IPS-18a (cell line): ENCODE results near the gene EBF4.
"Not testable (repeated sequence)": the region's sequence is repeated elsewhere in the genome, so short reads cannot be mapped to it uniquely, and the experiment has no call there.

Experiments
- H3K27ac ChIP-seq: one replicate; pipeline ENCODE4 v1.5.1; 2013; ENCODE audit warnings: low read length
- H3K27me3 ChIP-seq: one replicate; pipeline ENCODE4 v1.6.1; 2013; ENCODE audit warnings: mild to moderate bottlenecking, low read length; ENCODE audit not compliant: control insufficient read depth, insufficient read depth
- H3K36me3 ChIP-seq: one replicate; pipeline ENCODE4 v1.6.1; 2013; ENCODE audit warnings: low read depth, low read length; ENCODE audit not compliant: control insufficient read depth
- H3K4me1 ChIP-seq: one replicate; pipeline ENCODE4 v1.6.1; 2013; ENCODE audit warnings: low read depth, low read length; ENCODE audit not compliant: control insufficient read depth
- H3K4me3 ChIP-seq: one replicate; pipeline ENCODE4 v1.5.1; 2013; ENCODE audit warnings: low read length
- H3K9ac ChIP-seq: one replicate; pipeline ENCODE4 v1.6.1; 2013; ENCODE audit warnings: mild to moderate bottlenecking, low read length, moderate library complexity
- H3K9me3 ChIP-seq: one replicate; pipeline ENCODE4 v1.6.1; 2013; ENCODE audit warnings: low read depth, low read length; ENCODE audit not compliant: control insufficient read depth

The EBF4 gene

GRCh38 chr20:2804041-2804828, 111.7 kb downstream of the EBF4 start:
- peaks cover 73% of the 10 kb centered on the region for H3K27me3 ChIP-seq

GRCh38 chr20:2804852-2805688, 112.5 kb downstream of the EBF4 start:
- Histone ChIP-seq H3K36me3 (no peaks in the 10 kb centered on the region), H3K27ac (no peak overlapping the region), H3K27me3 (peaks cover 73% of the 10 kb centered on the region), H3K9ac (no peak overlapping the region), H3K4me3 (peak overlapping the region; percentile 37), H3K9me3 (no peaks in the 10 kb centered on the region), H3K4me1 (peaks cover 10% of the 10 kb centered on the region)

More at GRCh38 chr20:2804041-2804828, 111.7 kb downstream of the EBF4 start:
- peak overlapping the region; percentile 37 for H3K4me3 ChIP-seq
- H3K9ac ChIP-seq: no peak overlapping the region
- H3K27ac ChIP-seq: no peak overlapping the region
- no peaks in the 10 kb centered on the region for H3K9me3 ChIP-seq
- H3K36me3 ChIP-seq: no peaks in the 10 kb centered on the region
- peaks cover 15% of the 10 kb centered on the region for H3K4me1 ChIP-seq

GRCh38 chr20:2805689-2806350, 113.2 kb downstream of the EBF4 start:
- H3K4me1 ChIP-seq: peaks cover 10% of the 10 kb centered on the region
- H3K27me3 ChIP-seq: peaks cover 71% of the 10 kb centered on the region
- no peak overlapping the region for H3K27ac ChIP-seq
- H3K36me3 ChIP-seq: no peaks in the 10 kb centered on the region
- H3K4me3 ChIP-seq: peak overlapping the region; percentile 37
- no peaks in the 10 kb centered on the region for H3K9me3 ChIP-seq
- H3K9ac ChIP-seq: no peak overlapping the region

GRCh38 chr20:2806351-2806701, 113.7 kb downstream of the EBF4 start:
- no peak overlapping the region for H3K27ac ChIP-seq
- H3K9me3 ChIP-seq: no peaks in the 10 kb centered on the region
- H3K36me3 ChIP-seq: no peaks in the 10 kb centered on the region
- H3K4me1 ChIP-seq: peaks cover 7% of the 10 kb centered on the region
- H3K27me3 ChIP-seq: peaks cover 66% of the 10 kb centered on the region
- peak overlapping the region; percentile 17 for H3K4me3 ChIP-seq
- H3K9ac ChIP-seq: no peak overlapping the region

GRCh38 chr20:2807019-2807418, 114.4 kb downstream of the EBF4 start:
- no peak overlapping the region for H3K9ac ChIP-seq
- H3K27ac ChIP-seq: no peak overlapping the region
- H3K4me3 ChIP-seq: no peak overlapping the region
- no peaks in the 10 kb centered on the region for H3K36me3 ChIP-seq
- peaks cover 7% of the 10 kb centered on the region for H3K4me1 ChIP-seq
- peaks cover 59% of the 10 kb centered on the region for H3K27me3 ChIP-seq
- H3K9me3 ChIP-seq: no peaks in the 10 kb centered on the region

GRCh38 chr20:2807929-2808328, 115.3 kb downstream of the EBF4 start:
- not testable (repeated sequence) for H3K4me3 ChIP-seq, H3K9me3 ChIP-seq, H3K27ac ChIP-seq, H3K4me1 ChIP-seq, H3K36me3 ChIP-seq, H3K9ac ChIP-seq
- H3K27me3 ChIP-seq: peaks cover 50% of the 10 kb centered on the region

GRCh38 chr20:2809690-2810089, 117.1 kb downstream of the EBF4 start:
- Histone ChIP-seq H3K36me3 (no peaks in the 10 kb centered on the region), H3K4me1 (peaks cover 7% of the 10 kb centered on the region), H3K9ac (no peak overlapping the region), H3K4me3 (no peak overlapping the region), H3K27ac (no peak overlapping the region), H3K27me3 (peaks cover 32% of the 10 kb centered on the region), H3K9me3 (no peaks in the 10 kb centered on the region)
